Activated naive CD4-positive, alpha-beta T cell treated with anti-CD3 and anti-CD28 coated beads, Interleukin-2, amount 10 ng/mL, durations not matched to agents 7 days and 5 days (primary cell): ENCODE results near the gene GNAT2.

Source experiments
- CTCF ChIA-PET: fragments of 350-600 bp; sonication (Branson Sonifier 250); formaldehyde crosslinking; loops from one replicate; lab custom pipeline; 2021; ENCODE audit warnings: antibody characterized with exemption; lab: Charles Lee
- DNase-seq: peaks from one replicate; pipeline ENCODE4 v3.0.0-alpha.2; 2020
- H3K27ac Mint-ChIP-seq: one replicate; pipeline ENCODE4 v1.8.0; 2021; ENCODE audit warnings: mild to moderate bottlenecking, moderate library complexity, mixed read lengths
- H3K27me3 Mint-ChIP-seq: one replicate; pipeline ENCODE4 v1.8.0; 2021; ENCODE audit warnings: mild to moderate bottlenecking, mixed read lengths
- H3K36me3 Mint-ChIP-seq: one replicate; pipeline ENCODE4 v1.8.0; 2021; ENCODE audit warnings: mixed read lengths
- H3K4me1 Mint-ChIP-seq: one replicate; pipeline ENCODE4 v1.8.0; 2021; ENCODE audit warnings: mixed read lengths
- H3K4me3 Mint-ChIP-seq: one replicate; pipeline ENCODE4 v1.8.0; 2021; ENCODE audit warnings: mild to moderate bottlenecking, moderate library complexity, mixed read lengths
- H3K9me3 Mint-ChIP-seq: one replicate; pipeline ENCODE4 v1.8.0; 2021; ENCODE audit warnings: mixed read lengths

Gene GNAT2

DNA sequence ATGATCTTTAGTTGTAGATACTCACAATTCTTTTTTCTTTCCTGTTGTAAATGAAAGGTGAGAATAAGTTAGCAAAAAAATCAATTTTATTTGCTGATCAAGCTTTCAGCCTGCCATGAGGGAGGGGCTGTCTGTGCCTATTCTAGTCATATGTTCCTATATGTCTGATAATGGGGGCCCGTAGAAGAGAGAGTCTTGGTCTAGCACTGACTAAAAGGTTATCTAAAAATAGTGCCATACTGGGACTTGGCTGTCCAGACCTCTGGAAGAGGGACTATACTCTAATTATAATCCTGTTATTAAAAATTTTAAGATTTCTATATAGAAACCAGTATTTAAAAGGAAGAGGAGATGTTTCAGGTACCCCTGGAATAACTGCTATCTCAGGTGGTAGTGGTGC is 52.4 kb downstream of the GNAT2 start:
- Mint-ChIP-seq H3K27me3 (no peaks in the 10 kb centered on the region), H3K4me1 (peaks cover 12% of the 10 kb centered on the region), H3K4me3 (no peak overlapping the region), H3K27ac (no peak overlapping the region), H3K9me3 (no peaks in the 10 kb centered on the region), H3K36me3 (no peaks in the 10 kb centered on the region)
- CTCF ChIA-PET: no interaction called here
- DNase-seq: no peak

DNA sequence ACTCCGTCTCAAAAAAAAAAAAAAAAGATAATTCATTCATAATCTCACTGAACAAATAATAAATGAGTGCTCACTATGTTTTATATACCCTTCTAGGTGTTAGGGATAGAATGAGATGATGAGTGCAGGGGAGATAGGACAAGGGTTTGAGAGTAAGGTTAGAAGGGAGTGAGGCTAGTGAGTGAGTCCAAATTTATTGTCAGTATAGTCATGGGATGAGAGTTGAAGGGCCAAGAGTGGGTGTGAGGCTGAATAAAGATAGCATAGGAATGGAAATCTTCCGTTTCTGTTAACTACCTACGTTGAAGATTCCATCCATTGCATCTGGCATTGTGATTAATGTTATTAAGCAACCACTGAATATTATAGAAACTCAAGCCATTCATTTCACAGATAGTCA is 54.2 kb downstream of the GNAT2 start:
- no peaks in the 10 kb centered on the region for H3K27me3 Mint-ChIP-seq
- DNase-seq: no peak
- H3K27ac Mint-ChIP-seq: no peak overlapping the region
- H3K4me3 Mint-ChIP-seq: no peak overlapping the region
- no peaks in the 10 kb centered on the region for H3K9me3 Mint-ChIP-seq
- H3K36me3 Mint-ChIP-seq: no peaks in the 10 kb centered on the region
- H3K4me1 Mint-ChIP-seq: peaks cover 14% of the 10 kb centered on the region
- CTCF ChIA-PET: interaction anchor here (0.8 kb wide), 1 partner anchor 68 kb away, joined by 3 read pairs; no protein-coding TSS in a partner anchor

DNA sequence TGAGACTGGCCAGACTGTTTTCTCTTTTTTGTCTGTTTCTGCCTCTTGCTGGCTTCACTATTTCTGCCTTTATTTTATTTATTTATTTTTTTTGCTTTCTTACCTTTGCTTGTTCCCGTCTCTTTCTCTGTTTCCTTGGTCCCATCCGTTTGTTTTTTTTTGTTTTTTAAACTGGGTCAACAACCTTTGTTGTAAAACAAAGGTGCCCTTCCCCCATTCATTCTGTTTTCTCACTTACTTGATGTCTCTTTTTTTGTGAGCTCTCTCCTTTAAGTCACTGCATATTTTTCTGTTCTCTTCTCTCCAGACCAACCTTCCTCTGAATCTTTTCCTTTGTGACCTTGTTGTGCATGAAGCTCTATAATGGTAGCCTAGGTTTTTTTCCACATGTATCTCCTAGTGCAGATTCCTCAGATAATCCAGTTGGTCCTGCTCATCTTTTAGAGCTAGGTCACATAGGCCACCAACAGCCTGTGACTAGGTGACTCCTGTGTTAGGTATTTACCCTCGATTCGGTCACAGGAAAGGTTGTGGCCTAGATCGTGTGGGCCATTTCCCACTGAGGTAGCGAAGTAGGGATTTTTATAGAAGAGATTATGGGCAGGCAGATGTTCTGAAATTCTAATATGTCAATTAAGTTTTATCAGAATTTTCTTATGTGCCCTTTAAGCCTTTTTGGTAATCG is 55.1 kb downstream of the GNAT2 start:
- CTCF ChIA-PET: interaction anchor here (0.8 kb wide), 1 partner anchor 69 kb away, joined by 3 read pairs; no protein-coding TSS in a partner anchor
- H3K27me3 Mint-ChIP-seq: no peaks in the 10 kb centered on the region
- peaks cover 20% of the 10 kb centered on the region for H3K4me1 Mint-ChIP-seq
- no peak for DNase-seq
- no peaks in the 10 kb centered on the region for H3K36me3 Mint-ChIP-seq
- no peaks in the 10 kb centered on the region for H3K9me3 Mint-ChIP-seq
- no peak overlapping the region for H3K27ac Mint-ChIP-seq
- no peak overlapping the region for H3K4me3 Mint-ChIP-seq

DNA sequence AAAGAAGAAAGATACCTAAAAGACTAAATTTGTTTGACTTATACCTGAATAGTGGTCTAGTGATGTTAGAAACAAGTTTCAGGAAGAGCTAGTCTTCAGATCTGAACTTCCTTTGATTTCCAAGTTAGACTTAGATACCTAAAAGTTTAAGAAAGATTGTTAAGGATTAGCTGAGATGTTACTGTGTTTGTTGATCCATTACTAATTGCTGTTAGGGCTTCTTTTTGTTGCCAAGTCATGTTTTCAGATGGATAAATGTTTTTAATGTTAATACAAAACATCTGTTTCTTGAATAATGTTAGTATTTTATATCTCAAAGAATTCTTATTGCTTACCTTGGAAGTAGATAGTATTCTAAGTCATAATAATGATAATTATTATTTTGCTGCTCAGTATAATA is 59.4 kb downstream of the GNAT2 start:
- Mint-ChIP-seq H3K27ac (no peak overlapping the region), H3K27me3 (no peaks in the 10 kb centered on the region), H3K9me3 (no peaks in the 10 kb centered on the region), H3K4me1 (peaks cover 31% of the 10 kb centered on the region), H3K4me3 (no peak overlapping the region), H3K36me3 (peaks cover 12% of the 10 kb centered on the region)
- no peak for DNase-seq
- CTCF ChIA-PET: interaction anchor here (0.8 to 2.5 kb wide), 5 partner anchors 9 to 217 kb away, joined by 3 to 10 read pairs (median 4); no protein-coding TSS in a partner anchor

DNA sequence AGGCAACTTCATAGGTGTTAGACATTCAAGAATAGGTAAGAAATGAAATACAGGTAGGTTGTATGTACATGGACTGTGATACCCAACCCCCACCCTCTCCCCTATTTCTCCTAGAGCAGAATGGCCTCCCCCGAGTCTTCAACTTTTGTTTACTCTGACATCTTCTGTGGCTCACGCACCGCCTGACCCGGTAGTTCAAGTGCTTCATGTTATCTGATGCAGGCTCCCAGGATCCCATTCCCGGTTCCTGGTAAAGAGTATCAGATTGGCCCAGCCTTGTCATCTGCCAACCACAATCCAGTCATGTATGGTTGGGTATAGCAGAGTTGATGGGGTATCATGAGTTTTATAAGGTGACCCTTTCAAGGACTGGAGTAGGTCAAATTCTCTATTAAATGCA is 61.9 kb downstream of the GNAT2 start:
- DNase-seq: no peak
- Mint-ChIP-seq H3K4me3 (no peak overlapping the region), H3K9me3 (no peaks in the 10 kb centered on the region), H3K36me3 (peaks cover 22% of the 10 kb centered on the region), H3K27ac (no peak overlapping the region), H3K27me3 (no peaks in the 10 kb centered on the region), H3K4me1 (peaks cover 35% of the 10 kb centered on the region)
- CTCF ChIA-PET: no interaction called here

DNA sequence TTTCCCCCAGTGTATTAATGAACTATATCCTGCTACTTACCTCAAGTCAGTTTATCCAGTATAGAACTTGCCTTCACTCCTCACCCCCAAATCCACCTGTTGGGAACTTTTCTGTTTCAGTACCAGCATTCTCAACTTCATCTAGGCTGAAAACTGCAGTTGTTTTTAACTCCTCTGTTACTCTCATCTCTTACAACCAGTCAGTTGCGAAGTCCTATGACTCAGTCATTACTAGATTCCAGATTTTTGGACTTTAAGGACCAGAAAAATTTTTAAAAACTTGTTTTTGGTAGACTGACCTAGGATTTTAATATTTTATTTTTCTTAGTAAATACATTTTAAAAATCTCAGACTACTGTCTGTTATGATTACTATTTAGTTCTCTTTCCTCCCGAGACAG is 62.9 kb downstream of the GNAT2 start:
- H3K27me3 Mint-ChIP-seq: no peaks in the 10 kb centered on the region
- H3K36me3 Mint-ChIP-seq: peaks cover 22% of the 10 kb centered on the region
- H3K27ac Mint-ChIP-seq: no peak overlapping the region
- CTCF ChIA-PET: no interaction called here
- no peak for DNase-seq
- peaks cover 39% of the 10 kb centered on the region for H3K4me1 Mint-ChIP-seq
- H3K9me3 Mint-ChIP-seq: no peaks in the 10 kb centered on the region
- H3K4me3 Mint-ChIP-seq: no peak overlapping the region
